ENCODE data around the gene ERFE.

Gene ERFE

GRCh38 chr2:238151628-238152235 lies 7.0 kb upstream of the ERFE start:
- in situ Hi-C loops (cut with HindIII; ENCODE audit: low sequenced_read_pairs): no loop called here
- no peak for DNase-seq (ENCODE audit: low read depth, low spot score)
- no peak for TF ChIP-seq CTCF (IDR thresholded peaks at IDR 0.05; ENCODE audit: low read depth, low read length)
- no peak overlapping the region for H3K4me3 ChIP-seq (ENCODE audit: low read depth, low read length)

GRCh38 chr2:238152771-238153688 lies 5.7 kb upstream of the ERFE start:
- TF ChIP-seq CTCF (IDR thresholded peaks at IDR 0.05; ENCODE audit: low read depth, low read length): peak; percentile 35
- in situ Hi-C loops (cut with HindIII; ENCODE audit: low sequenced_read_pairs): no loop called here
- no peak overlapping the region for H3K4me3 ChIP-seq (ENCODE audit: low read depth, low read length)
- DNase-seq (ENCODE audit: low read depth, low spot score): no peak

- in situ Hi-C loops (cut with HindIII; ENCODE audit: low sequenced_read_pairs): no loop called here
Measured at GRCh38 chr2:238154570-238154969, 4.2 kb upstream of the ERFE start.

GRCh38 chr2:238155051-238155760 lies 3.6 kb upstream of the ERFE start:
- peak; percentile 28 for DNase-seq (ENCODE audit: low read depth, low spot score)
- no peak for TF ChIP-seq CTCF (IDR thresholded peaks at IDR 0.05; ENCODE audit: low read depth, low read length)
- no peak overlapping the region for H3K4me3 ChIP-seq (ENCODE audit: low read depth, low read length)
- in situ Hi-C loops (cut with HindIII; ENCODE audit: low sequenced_read_pairs): no loop called here

More at GRCh38 chr2:238154570-238154969, 4.2 kb upstream of the ERFE start:
- DNase-seq (ENCODE audit: low read depth, low spot score): no peak
- TF ChIP-seq CTCF (IDR thresholded peaks at IDR 0.05; ENCODE audit: low read depth, low read length): no peak
- H3K4me3 ChIP-seq (ENCODE audit: low read depth, low read length): no peak overlapping the region

GRCh38 chr2:238155761-238156694 lies 2.7 kb upstream of the ERFE start:
- TF ChIP-seq CTCF (IDR thresholded peaks at IDR 0.05; ENCODE audit: low read depth, low read length): no peak
- in situ Hi-C loops (cut with HindIII; ENCODE audit: low sequenced_read_pairs): no loop called here
- no peak for DNase-seq (ENCODE audit: low read depth, low spot score)
- H3K4me3 ChIP-seq (ENCODE audit: low read depth, low read length): no peak overlapping the region

Data from astrocyte of the spinal cord (primary cell).